Globus pallidus (tissue), 1 donor: ENCODE measurements around the gene METAP1.
"Not testable (repeated sequence)": the region's sequence is repeated elsewhere in the genome, so short reads cannot be mapped to it uniquely, and the experiment has no call there.

ENCODE experiments used
- DNase-seq: peaks from one replicate; pipeline ENCODE4 v3.0.0-alpha.2; 2015; ENCODE audit warnings: low spot score

Gene METAP1

DNA sequence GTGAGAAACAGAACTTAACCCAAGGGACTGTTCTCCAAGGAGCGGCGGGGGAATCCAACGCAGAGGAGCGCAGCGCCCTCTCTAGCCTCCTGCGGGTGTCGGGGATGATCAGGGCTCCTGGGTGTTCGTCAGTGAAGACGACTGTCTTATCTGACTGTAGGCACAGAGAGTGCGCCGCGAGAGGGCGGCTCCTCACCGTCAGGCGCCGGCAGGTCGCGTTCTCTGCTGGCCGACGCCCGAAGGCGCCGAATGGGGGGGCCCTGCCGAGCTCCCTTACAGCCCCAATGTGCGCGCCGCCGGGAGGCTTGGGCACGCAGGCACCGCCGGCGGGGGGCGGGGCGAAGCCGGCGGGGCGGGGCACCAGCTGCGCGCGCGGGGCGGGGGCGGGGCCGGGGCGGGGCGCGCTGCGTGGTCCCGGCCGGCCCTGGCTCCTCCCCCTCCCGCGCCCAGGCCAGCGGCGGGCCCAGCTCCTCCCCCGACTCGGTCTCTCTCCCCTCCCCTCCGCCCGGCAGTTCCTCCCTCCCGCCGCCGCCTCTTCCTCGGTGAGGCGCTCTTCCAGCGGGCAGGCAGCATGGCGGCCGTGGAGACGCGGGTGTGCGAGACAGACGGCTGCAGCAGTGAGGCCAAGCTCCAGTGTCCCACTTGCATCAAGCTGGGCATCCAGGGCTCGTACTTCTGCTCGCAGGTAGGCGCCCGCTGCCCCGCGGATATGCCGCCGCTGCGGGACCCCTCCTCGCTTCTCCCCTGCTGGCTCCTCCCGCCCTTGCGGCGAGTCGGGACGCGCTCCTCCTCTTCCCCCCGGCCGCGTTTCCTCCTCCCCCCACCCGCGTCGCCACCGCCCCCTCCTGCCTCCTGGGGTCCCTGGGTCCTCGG is at the start of gene METAP1:
TSS of gene METAP1 (plus strand) at position 539 of the 873 bp plus-strand sequence. CDS start at position 572, 33 bp downstream.
- peak; percentile 95 for DNase-seq

DNA sequence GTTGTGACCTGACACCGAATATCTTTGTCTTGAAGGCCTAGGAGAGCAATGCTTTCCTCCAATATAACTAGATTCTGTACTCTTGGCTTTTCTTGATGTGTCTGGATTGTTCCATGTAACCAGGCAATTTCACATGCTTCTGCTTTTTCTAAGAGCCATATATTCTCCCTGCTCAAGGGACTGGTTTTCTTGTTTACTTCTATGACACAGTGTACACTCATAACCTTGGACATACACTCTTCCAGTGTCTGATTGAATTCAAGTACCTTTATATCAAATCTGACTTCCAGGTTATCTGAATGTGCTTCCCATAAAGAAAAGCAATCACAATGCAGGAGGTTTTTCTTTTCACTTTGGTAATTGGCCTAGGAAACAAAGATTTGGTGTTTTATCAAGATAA is 49.2 kb upstream of the METAP1 start:
- no peak for DNase-seq

DNA sequence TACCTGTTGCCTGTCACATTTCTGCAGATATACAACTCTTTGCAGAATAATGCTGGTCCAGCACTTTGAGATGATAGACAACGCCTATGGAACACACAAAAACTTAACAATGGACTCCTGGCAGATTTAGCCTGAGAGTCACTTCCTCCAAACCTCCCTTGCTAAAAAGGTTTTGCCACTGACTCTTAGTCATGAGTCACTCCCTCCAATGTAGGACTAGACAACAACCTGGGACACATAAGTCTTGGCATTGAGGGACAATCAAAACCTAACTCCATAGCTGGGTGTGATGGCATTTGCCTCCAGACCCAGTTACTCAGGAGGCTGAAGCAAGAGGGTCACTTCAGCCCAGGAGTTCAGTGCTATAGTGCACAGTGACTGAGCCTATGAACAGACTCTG is 44.6 kb upstream of the METAP1 start:
- no peak for DNase-seq

DNA sequence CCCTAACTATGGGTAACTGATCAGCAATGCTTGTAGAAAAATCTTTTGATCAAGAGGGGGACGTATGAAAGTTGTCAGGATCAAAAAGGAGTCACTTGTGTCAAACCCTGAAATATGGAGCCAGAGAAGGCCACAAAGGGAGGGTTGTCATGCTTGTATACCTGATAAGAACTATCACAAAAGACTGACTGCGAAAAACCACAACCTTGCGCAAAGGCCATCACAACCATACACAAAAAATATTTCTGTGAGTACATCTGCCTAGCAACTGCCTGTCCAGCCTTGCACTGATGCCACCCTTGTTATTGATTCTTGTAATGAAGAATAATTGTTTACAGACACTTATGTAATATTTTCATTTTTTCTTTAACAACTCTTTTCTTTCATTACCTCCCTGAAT is 43.8 kb upstream of the METAP1 start:
- no peak for DNase-seq

DNA sequence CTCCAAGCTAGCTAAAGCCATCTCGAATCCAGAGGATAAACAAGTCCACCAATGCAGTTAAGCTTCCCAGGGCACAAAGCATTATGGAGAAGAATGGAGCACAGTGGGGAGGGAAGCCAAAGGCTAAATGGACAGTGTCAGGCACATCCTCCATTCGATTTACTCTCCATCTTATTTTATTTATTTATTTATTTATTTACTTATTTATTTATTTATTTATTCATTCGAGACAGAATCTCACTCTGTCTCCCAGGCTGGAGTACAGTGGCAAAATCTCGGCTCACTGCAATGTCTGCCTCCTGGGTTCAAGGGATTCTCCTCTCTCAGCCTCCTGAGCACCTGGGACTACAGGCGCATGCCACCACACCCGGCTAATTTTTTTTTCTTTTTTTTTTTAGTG is 40.3 kb upstream of the METAP1 start:
- no peak for DNase-seq

DNA sequence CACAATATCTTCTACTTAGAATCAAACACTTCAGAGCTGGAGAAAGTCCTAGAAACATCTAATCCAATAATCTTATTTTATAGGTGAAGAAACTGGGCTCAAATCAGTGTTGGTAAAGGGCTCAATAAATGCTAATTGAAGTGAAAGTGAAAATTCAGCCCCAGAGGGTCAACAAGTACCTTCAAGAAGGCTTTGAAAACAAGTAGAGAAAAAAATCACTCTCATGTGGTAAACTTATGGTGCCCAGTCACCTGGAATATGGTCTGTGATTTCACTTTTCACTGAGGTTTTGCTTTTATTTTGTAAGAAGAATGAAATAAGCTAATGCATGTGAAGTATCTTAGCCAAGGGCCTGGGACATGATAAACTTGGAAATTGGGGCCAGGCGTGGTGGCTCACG is 37.5 kb upstream of the METAP1 start:
- DNase-seq = no peak

DNA sequence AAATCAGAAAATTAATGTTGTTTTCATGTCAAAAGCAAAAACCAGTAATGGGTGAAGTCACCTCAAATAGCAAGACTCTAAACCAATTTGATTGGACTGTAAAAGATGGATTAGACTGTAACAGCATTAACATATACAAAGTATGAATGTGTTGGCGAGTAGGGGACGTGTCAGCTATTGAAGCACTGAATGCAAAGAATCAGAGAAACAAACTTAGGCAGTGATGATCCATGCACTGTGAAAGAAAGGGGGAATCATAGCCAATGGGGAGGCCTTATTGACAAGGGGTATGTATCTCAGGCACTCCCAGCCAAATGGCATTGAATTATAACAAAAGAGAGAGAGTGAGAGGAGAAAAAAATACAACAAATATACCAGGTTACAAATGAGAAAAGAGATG is 36.1 kb upstream of the METAP1 start:
- no peak for DNase-seq

DNA sequence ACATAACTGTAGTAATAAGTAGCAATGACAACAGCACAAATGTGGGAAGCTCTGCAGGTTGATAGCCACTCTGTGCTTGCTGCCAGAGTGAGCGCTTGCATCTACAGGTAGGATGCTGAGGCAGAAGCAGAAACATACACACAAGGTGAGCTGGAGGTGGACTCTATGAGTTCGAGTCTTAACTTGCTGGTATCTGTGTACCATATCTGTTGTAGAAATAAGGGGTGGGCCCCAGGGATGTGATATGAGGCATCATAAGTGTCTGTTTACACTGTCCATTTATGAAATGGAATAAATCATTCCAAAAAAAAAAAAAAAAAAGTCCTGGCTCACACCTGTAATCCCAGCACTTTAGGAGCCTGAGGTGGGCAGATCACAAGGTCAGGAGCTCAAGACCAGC is 33.8 kb upstream of the METAP1 start:
- no peak for DNase-seq

DNA sequence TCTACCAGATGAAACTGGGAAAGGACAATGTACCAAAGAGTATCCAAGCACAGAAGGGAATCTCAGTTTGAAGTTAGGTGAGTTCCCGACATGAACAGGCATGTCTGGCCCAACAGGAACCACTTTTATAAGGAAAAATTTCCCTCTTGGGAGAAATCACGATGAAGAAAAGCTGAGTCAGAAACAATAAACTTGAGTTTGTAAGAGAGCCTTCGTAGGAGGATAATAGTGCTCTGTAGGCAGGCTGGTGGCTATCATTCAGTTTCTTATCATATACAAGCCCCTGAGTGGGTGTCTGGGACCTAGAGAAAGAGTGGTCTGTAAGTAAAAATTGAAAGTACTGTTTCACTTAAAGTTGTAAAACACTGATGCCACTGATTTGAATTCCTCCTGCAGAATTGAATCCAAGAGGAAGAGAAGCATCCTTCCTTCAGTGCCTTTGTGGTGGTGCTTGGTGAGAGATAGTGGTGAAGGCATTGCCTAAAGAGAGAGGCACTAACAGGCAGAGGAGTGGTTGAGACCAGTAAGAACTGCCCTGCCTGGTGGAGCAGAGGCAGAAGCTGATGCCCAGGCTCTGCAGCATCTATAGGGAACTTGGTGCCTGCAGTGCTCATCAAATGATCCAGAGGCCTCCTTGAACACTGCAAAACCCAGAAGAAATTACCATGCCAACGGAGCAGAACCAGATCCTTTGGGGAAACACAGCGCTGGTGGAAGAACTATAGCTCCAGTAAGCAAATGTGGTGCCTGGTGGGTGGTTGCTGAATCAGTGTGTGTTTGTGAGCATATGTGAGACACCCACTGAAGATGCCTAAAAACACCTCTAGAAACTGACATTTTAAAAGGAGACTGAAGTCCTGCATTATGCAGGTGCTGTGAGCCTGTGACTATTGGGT is 31.7 kb upstream of the METAP1 start:
- DNase-seq = no peak

DNA sequence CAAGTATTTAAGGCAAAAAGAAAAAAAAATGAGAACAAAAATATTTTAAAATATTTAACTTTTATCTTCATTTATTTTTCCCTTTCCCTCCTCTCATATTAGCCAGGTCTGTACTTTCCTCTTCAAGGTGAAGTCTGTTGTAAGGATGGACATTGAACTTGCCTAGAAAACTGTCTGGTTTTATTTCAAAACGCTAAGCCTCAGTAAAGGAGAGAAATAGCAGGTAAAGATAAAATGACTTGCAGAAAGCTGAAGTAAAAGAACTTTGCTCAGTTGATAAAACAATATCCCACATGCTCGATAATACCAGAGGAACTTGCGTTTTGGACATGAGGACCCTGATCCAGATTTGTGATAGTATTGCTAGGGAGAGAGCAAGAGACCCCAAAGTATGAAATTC is 28.6 kb upstream of the METAP1 start:
- no peak for DNase-seq

DNA sequence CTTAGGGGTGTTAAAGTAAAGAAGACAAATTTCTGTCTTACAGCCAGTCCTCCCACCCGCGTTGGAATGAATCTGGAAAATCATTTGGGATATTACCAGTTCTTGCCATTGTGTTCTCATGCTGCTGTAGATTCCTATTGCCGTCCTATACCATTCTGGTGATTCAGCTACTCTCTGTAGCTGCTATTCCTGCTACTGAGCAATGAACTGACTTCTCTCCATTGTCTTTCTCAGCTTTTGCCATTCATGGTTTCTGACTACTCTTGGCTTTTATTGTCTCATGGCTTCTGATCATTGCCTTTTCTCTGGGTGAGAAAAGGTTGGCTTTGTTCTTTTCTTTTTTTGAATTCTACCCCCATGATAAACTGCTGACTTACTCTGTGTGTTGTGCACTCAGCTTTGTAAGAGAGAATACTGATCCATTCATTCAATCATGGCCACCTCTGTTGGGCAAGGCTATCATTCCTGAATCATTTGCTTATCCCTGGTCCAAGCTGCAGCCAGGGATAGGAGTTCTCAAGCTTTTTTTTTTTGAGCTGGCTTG is 27.7 kb upstream of the METAP1 start:
- DNase-seq = no peak

DNA sequence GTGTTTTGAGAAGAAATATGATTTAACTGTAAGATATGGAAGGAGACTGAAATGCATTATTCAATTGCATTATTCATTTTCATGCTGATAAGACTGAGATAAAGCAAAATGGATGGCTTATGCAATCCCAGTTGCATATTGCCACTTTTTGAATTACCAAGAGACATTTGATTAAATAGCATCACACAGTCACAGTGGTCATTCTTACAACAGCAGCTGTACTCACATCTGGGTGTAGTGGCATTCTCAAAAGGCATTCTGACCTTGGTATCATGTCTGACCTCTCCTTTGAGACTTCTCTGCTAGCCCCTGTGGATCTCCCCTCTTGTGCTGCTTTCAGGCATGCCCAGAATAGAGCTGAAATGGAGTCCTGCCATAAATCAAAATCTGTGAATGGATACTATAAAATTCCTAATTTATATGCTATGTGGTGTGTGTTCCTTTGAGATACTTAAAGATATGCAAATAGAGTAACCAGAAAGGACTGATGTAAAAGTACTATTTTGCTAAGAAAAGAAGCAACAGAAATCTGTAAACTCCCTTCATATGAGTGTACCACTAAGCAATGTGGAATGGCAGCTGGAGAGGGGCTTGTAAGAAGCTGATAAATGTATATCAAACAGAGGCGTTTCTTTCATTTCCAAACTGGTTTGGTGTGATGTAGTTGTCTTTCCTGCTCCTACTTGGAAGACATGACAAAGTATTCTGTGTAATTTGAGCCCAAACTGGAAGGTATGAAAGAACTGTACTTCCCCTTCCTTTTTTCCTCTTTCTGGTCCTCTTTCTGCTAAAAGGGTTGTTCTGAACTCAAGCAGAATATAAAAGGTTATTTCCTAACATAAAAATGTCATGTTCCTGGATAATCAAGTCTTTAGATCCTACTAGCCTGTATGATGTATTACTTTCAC is 25.4 kb upstream of the METAP1 start:
- no peak for DNase-seq

DNA sequence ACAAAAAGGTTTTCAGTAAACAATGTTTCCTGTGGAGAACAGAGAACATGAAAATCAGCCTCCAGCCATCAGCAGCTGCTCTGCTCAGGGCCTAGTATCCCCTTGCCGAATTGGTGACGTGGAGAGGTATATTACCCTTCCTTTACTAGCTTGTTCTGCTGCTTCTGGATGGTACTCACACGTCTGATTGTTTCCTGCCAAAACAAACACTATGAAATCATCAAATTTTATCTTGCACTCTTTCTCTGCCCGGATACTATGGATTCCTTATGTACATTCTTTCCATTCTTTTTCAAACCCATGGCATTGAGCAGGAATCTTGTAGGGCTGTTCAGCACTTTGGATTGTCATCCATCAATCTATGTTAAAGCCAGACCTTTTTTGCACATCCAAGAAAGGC is 18.8 kb upstream of the METAP1 start:
- DNase-seq = no peak

DNA sequence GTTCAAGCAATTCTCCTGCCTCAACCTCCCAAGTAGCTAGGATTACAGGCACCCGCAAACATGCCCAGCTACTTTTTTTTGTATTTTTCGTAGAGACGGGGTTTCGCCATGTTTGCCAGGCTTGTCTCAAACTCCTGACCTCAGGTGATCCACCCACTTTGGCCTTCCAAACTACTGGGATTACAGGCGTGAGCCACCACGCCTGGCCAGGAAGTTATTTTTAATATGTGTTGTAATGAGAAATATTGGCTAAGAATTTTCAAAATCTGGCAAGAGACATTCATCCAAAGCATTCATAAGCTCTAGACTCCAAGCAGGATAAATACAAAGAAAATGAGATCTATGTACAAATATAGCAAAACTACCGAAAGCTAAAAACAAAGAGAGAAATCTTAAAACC is 18.0 kb upstream of the METAP1 start:
- DNase-seq = no peak

DNA sequence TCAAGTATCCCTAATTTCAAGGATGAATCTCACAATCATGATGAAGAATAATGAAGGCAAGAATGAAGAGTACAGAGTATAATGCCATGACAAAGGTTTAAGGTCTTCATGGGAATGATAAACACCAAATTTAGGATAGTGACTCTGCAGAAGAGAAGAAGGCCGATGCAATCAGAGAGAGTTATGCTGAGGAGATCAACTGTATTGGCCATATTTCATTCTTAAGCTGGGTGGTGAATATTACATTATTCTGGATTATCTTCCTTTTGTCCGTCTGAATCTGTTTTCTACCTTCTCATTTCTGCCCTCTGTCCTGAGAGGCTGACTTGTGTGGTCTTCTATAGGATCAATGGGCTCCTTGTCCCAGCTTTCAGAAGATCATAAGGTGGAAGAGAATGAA is 7.8 kb upstream of the METAP1 start:
- no peak for DNase-seq

DNA sequence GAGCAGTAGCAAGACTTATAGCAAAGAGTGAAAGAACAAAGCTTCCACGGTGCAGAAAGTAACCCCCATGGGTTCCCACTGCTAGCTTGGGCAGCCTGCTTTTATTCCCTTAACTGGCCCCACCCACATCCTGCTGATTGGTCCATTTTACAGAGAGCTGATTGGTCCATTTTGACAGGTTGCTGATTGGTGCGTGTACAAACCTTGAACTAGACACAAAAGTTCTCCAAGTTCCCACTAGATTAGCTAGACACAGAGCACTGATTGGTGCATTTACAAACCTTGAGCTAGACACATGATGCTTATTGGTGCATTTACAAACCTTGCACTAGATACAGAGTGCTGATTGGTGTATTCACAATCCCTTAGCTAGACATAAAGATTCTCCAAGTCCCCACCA is 2.7 kb upstream of the METAP1 start:
- not testable (repeated sequence) for DNase-seq

DNA sequence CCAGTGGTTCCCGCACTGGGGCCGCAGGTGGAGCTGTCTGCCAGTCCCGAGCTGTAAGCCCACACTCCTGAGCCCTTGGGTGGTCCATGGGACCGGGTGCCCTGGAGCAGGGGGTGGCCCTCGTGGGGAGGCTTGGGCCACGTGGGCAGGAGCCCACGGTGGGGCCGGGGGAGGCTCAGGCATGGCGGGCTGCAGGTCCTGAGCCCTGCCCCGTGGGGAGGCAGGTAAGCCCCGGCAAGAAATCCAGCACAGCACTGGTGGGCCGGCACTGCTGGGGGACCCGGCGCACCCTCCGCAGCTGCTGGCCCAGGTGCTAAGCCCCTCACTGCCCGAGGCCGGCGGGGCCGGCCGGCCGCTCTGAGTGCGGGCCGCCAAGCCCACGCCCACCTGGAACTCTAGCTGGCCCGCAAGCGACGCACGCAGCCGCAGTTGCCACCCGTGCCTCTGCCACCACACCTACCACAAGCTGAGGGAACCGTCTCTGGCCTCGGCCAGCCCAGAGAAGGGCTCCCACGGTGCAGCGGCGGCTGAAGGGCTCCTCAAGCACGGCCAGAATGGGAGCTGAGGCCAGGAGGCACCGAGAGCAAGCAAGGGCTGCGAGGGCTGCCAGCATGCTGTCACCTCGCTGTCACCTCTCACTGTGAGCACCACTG is 2.0 kb upstream of the METAP1 start:
- DNase-seq = no peak

DNA sequence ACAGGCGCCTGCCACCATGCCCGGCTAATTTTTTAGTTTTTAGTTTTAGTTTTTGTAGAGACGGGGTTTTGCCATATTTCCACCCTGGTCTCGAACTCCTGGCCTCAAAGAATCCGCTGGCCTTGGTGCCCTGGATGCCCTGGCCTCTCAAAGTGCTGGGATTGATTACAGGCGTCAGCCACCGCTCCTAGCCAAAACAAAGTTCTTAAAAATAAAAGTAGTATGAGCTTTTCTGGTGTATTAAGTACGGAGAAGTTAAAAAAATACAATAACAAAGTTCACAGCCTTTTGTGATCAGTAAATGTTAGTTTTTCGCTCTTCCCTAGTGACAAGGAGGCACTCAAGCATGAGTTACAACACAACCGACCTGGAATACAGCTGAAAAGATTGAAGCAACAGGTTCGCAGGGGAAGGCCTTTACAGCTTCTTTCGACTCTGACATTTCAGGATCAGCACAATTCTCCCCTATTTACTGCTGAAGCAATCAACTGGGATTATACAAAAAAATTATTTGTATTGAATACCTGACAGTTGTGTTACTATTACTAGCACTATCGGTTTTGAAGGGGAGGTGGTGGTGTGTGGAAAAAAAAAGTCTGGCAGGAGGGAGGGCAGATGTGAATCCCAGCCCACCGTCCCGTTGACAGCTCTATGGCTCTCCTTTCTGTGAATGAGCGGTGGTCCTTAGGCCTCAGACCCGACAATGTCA is 893 bp upstream of the METAP1 start:
- no peak for DNase-seq

DNA sequence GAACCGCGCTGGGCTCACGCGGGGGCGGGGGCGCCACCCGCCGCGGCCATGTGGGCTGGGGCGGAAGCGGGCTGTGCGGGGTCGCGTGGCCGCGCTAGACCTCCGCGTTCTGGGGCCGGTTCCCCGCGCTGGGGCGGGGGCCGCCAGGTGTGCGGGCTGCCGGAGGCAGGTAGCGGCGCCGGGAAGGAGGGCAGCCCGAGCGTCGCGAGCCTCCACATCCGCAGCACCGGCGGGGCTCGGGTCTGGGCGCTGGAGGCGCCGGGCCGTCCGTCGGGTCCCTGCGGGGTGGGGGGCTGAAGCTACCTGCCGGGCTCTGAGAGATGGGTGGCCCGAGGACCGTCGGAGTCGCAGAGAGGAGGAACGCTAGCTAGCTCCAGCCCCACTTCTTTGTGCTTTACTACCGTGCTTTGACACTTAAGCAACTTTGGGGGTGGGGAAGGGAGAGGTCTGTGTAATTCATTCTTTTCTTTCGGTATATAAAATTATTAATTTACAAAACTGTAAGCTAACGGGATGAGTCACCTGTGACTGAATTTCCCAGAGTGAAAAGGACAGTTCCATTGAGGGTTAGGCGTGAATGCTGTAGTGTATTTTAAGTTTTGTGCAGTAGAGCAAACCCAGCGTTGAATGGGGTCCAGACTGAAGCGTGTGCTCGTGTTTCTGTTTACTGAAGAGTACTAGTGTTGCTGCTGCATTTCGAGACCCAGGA is 689 bp downstream of the METAP1 start:
- peak; percentile 6 for DNase-seq

DNA sequence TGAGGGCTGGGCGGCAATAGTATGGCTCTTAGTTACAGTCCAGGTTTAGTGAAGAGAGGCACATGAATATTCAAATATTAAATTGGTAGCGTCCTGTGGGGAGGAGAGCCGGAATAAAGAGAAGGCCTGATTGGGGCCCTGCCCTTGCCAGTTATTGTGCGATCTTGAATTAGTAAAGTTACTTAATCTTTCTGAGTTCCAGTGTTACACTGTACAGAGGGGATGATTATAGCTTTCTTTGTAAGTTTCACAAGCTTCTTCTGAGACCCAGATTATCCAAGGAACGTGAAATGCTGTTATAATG is 1.2 kb downstream of the METAP1 start:
- no peak for DNase-seq
